GM18517 (cell line): ENCODE measurements around the gene SUGT1.
"Not testable (repeated sequence)": the region's sequence is repeated elsewhere in the genome, so short reads cannot be mapped to it uniquely, and the experiment has no call there.

Experiments
- ATAC-seq: cut with Tn5 transposase; IDR thresholded peaks from one replicate; pipeline ENCODE4 v1.9.1; 2021; ENCODE audit warnings: mild to moderate bottlenecking, moderate library complexity; ENCODE audit not compliant: unreplicated experiment

The SUGT1 gene

DNA sequence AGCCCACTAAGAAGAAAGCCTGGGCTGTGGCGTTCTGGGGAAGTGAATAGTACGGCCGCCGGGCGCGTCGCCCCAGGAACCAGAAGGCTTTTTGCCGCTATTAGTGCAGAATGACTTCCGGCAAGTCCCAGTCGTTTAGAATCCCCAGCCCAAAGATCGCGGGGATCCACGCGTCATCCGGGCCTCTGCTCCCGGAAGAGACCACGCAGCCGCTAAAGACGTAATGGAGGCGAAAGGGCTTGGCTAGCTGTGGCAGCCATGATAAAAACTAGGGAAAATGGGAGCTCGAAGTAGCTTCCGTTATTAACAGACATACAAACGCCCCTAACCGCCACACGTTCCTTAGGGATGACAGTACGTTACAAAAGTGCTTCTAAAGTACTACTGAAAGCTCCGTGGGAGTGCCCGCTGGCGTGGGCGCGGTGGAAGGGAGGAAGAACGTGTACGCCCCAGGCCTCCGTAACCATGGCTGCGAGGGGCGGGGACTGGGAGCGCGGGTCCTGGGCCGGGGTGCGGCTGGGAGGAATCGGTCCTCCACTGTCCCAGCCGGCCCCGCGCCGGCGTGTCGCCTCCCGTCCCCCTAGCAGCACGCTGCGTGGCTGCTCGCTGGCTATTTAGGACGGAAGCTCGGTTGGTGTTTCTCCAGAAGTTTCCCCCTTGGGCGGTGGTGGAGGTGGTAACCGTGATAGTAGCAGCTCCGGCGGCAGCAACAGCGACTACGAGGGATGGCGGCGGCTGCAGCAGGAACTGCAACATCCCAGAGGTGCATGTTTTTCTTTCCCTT lies at the start of gene SUGT1:
Gene SUGT1 (plus strand): TSS at position 641 of the 784 bp plus-strand sequence. CDS start 85 bp downstream, at position 726.
- peak; percentile 92 for ATAC-seq

DNA sequence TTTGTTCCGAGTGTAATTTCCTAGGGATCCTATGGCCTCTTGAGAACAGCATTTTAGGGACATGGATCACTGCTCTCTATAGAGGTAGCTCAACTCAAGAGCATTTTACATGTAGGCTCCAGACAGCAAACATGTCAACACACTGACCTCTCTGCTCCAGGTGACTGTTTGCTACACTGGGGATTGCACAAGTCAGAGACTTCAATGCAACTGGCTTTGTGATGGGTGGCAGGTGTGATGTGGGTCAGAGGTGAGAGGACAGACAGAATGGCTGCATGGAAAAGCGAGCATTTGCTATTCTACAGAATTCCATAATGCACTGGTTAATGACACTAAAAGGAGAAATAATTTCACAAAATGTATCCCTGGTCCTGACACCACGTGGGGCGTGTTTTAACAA lies 49.3 kb upstream of the SUGT1 start:
- not testable (repeated sequence) for ATAC-seq

- ATAC-seq = not testable (repeated sequence)
These were observed 46.5 kb upstream of the SUGT1 start for GRCh38 chr13:52606126-52606525.

- not testable (repeated sequence) for ATAC-seq
These were observed 45.8 kb upstream of the SUGT1 start for GRCh38 chr13:52606795-52607194.

DNA sequence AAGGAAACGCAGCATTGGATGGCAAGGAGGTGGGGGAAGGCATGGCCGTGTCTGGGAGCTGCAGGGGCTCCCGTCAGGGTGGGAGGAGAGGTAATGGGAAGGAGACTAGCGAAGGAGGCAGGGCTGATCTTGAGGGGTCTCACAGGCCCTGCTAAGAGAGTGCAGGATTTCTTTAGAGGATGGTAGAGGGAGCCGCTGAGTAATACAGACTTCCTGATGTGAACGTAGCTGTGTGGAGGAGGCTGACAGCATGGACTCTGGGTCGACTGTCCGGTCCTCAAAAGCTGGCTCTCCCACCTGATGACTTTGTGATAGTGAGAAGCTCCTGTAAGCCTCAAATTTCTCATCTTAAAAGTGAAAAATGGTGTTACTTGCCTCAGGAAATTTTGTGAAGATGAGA lies 44.5 kb upstream of the SUGT1 start:
- not testable (repeated sequence) for ATAC-seq

- not testable (repeated sequence) for ATAC-seq
These were observed 43.5 kb upstream of the SUGT1 start for GRCh38 chr13:52609013-52609606.

DNA sequence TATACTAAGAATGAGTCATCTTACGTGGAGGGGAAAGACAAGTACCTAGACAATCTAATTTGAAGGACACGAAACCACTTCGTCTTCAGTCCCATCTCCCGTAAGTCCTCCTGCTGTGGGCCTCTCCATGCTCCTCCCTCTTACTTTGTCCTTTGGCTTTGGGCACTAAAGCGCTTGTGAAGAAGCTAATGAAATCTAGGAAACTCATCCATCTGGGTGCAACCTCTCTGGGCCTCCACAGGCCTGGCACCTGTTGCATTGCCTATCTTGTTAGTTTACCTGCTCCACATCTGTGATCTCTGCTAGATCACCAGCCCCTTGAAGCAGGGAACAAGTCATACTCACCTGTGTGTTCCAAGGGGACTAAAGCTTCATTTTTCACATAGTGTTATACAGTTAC lies 42.5 kb upstream of the SUGT1 start:
- not testable (repeated sequence) for ATAC-seq

- ATAC-seq = no peak
These were observed 37.4 kb upstream of the SUGT1 start for GRCh38 chr13:52615134-52615801.

- ATAC-seq = no peak
These were observed 36.8 kb upstream of the SUGT1 start for GRCh38 chr13:52615812-52616211.

GRCh38 chr13:52617070-52618060 lies 35.3 kb upstream of the SUGT1 start:
- ATAC-seq = peak; percentile 96

DNA sequence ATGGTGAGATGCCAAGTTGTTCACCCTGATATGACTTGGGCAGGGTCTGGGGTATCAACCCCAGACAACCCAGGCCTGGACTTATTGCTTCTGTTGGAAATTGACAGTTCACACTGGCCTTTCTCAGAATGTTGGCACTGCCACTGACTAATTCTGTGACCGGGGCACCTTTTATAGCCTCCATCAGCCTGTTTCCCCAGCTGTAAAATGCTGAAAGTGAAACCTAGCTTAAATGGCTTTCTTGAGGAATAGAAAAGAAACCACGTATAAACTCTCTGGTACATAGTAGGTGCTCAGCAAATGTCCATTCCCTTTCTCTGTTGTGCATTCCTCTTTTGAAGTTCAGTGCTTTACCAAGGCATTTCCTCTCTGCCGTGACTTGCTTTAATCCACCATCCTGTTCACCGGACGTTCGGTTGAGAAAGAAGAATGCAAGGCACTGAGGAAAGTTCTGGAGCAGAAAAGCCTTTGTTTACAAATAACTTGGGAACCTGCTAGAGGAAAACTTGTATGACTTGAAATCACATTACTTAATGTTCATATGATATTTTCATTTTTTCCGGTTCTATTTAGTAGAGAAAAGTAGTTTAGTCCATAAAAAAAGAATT lies 21.4 kb upstream of the SUGT1 start:
- ATAC-seq = peak; percentile 74

DNA sequence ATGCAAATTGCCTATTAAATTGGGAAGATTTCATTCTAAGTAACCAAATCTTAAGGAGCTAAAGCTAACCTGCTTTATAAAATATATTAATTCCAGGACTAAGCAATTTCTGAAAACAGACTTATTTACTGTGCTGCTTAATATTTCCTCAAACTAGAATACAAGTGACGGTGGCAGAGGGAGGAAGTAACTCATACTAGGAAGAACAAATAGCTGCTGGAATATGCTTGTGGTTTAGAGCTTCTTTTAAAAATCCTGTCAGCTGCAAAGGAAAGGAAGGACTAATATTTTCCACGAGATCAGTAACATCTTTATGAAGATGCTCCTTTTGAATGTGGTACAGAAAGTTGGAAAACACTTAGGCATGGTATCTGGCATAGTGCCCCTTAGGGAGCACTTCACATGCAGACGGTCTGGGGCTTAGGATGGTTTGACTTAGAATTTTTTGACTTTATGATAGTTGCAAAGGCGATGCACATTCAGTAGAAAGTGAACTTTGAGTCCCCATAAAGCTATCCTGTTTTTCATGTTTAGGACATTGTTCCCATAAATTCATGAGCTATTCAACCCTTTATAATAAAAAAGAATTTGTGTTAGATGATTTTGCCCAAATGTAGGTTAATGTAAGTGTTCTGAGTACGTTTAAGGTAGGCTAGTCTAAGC lies 13.8 kb upstream of the SUGT1 start:
- ATAC-seq = no peak

DNA sequence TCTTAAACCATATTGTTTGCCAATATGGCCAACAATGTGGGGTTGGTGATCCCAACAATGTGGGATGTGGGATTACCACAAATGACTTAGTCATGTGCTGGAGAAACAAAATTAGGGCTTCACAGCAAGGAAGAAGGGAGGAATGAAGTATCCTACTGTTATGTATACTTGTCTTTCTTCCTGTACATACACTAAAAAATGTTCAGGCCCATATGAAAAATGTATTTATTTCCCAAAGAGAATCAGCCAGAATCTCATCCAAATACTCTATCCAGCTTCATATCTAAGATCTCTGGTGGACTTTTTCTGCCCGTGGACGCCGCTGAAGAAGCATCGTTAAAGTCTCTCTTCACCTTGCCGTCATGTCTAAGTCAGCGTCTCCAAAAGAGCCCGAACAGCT lies 10.5 kb upstream of the SUGT1 start, which contains the start of gene HNRNPA1L2:
Gene HNRNPA1L2 (plus strand): TSS at position 301 of the 400 bp plus-strand sequence. CDS start 62 bp downstream, at position 363.
- no peak for ATAC-seq

DNA sequence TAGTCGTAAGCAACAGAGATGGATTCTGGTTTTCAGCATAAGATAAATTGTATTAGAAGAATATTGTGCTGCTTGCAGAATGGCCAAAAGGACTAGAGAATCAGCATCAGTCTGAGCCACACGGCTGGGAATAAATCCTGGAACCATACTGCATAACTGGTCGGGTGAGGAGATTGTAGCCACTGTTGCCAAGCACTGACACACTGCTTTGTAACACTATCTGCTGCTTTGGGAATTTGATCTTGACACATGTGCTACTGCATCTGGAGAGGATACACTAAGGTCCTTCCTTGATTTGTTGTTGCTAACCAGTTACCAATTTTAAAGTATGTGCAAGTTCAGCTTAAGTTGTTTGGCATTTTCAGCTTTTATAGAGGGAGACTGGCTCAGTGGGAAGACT lies 8.5 kb upstream of the SUGT1 start:
- ATAC-seq = no peak

DNA sequence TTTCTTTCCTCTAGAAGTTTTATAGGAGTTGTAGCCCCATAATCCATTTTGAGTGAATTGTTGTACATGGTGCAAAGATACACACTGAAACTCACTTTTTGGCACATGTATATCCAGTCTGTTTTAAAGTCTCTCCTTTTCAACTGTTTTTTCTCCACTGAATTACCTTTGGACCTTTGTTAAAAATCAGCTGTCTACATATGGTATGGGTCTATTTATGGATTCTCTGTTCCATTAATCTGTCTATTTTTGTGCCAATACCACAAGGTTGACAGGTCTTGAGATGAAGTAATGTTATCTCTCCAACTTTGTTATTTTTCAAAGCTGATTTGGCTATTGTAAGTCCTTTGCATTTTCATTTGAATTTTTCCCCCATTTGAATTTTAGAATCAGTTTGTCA lies 5.7 kb upstream of the SUGT1 start:
- no peak for ATAC-seq

GRCh38 chr13:52650731-52651130 lies 1.9 kb upstream of the SUGT1 start:
- no peak for ATAC-seq

DNA sequence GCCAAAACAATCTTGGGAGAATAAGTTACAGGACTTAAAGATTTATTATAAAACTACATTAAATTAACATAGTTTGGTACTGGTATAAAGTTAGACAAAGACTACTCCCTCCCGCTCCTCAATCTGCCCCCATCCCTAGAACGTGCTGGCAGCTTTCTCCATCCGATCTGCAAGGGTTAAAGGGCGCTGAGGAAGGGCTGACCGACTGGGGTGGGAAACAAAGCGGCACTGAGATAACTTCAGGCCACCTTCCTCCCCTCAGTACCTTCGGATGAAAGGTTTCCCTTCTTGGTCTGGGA lies 790 bp upstream of the SUGT1 start:
- peak; percentile 6 for ATAC-seq

- peak; percentile 28 for ATAC-seq
These were observed 306 bp downstream of the SUGT1 start for GRCh38 chr13:52652980-52653303.

- ATAC-seq = no peak
These were observed 6.7 kb downstream of the SUGT1 start for GRCh38 chr13:52659340-52659739.

DNA sequence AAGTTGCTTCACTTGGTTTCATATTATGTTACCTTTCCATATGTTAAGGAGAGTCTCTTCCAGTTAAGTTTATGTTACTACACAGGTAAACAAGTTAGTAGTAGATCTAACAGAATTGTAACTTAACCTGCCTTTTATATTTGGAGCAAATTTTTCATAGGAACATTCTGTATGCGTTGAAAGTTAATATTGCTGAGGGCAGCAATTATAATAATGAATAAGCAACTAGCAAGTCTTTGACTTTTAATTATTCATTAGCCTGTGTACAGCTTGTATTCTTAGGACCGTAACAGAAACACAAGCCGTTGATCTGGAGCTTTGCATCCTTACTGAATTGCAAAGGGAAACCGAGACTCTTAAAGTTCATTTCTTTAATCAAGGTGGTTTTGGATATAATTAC lies 11.6 kb downstream of the SUGT1 start:
- no peak for ATAC-seq
